ENCODE data around the gene SH3BP1.
"Not testable (repeated sequence)": the region's sequence is repeated elsewhere in the genome, so short reads cannot be mapped to it uniquely, and the experiment has no call there.

SH3BP1 gene

GRCh38 chr22:37634417-37634924, 5.0 kb upstream of the SH3BP1 start:
- no peak for DNase-seq

DNA sequence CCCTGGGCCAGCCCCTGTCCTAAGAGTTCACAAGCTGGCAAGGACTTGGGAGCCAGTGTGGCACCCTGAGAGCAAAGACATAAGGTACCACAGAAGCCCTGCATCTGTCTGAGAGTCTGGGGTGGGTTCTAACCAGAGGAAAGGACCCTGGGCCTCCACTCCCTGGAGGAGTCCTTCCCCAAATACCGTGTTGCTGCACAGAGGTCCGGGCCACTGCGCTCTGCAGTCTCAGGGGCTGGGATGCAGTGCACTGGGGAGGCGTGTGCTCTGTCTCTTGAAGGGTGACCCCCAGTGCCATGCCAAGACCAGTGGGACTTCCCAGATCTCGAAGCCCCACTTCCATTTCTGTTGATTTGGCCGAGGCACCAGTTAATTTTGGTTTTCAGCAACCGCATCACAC, 4.3 kb upstream of the SH3BP1 start:
- DNase-seq, result no peak

DNA sequence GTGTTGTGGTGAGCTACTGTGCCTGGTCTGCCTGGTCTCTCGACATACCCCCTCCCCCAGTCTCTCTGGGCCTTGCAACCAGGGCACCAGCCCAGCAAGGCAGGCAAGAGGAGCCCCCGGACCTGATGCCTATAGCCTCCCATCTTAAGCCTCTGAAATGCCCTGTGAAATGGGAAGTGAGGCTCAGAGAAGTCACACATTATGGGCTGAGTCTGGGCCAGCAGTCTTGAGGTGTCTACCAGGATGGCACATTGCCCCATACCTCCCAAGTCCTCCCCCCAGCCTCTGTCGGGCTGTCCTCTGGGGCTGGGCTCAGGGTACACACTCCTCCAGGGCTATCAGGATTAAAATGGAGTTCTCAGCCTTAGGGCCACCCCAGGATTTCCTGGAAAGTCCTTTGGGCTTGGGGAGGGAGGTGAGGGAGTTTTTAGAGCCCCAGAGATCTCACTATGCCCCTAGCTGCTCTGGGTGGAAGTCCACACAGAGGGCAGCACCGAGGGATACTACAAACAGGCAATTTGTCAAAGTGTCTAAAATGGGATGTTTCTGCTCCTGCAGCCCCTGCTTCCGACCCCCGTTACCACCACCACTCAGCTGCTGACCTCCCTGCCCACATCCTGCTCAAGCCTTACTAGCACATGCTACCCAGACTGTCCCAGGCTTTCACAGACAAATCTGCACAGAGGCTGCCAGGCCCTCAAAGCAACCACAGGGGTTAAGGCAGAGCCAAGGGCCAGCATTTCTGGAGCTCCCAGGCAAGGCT, 3.1 kb upstream of the SH3BP1 start:
- peak; percentile 42 for DNase-seq

DNA sequence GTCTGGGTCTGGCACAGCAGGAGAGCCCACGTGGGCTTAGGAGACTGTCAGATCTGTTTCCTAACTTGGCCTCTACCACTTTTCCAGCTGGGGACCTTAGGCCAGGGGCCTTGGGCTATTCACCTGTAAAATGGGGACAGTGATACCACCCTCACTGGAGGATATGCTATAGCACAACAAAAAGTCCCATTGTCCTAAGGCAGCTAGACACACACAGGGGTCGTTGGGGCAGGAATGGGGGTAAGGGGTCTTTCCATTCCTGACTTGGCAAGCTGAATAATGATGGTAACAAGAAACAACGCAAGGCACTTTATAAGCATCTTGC, 2.6 kb upstream of the SH3BP1 start:
- no peak for DNase-seq

GRCh38 chr22:37638391-37639069, 939 bp upstream of the SH3BP1 start:
- peak; percentile 54 for DNase-seq

- no peak for DNase-seq
Observed at GRCh38 chr22:37639771-37640590, 512 bp downstream of the SH3BP1 start.

DNA sequence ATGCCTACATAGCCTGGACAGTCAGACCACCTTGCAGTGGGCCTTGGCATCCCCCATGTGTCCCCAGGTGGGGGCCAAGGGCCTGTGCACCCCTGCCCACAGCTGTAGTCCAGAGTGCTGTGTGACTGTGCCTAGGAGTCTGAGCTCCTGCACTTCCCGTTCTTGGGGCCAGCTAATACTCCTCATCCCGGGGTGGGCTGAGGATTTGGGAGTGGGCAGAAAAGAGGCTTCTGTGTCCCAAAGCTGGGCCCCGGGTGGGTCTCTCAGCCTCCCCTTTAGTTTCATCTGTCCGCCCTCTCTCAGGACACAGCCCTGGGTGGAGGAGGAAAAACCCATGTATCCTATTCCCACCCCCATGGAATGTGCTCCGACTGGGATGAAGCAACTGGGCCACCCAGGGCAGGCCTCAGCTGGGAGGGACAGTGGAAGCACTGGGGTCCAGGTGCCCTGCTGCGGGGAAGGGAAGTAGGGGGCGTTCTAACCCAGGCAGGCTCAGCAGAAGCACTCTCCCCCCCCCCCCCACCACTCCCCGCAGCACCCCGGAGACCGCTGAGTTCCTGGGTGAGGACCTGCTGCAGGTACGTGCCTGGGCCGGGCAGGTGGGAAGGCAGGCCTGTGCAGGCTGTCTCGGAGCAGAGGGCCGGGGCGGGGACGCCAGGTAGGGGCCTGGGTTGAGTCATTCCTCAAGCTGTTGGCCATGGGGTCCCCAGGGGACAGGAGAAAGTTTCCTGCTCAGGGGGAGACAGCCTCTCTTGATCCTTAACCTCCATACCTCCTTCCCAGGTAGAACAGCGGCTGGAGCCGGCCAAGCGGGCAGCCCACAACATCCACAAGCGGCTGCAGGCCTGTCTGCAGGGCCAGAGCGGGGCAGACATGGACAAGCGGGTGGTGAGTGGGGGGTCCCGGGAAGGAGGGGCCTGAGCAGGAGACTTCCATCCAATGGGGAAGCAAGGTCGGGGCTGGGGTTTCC, 1.4 kb downstream of the SH3BP1 start:
- DNase-seq, result no peak

DNA sequence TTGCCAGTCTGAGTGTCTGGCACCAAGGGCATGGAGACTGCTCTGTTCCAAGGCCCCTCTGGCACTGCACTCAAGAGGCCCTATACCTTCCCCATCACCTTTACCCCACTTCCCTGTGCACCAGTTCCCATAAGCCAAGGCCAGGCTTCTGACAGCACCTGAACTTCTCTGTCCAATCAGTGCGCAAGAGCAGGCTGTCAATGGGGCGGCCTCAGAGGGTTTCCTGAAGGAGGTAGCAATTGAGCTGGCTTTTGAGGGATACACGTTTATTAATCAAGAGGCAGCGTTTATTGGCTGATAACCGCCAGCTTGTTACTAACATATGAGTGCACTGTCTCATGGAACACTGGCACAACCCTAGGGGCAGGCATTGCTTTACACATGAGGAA, 2.1 kb downstream of the SH3BP1 start:
- DNase-seq, result no peak

DNA sequence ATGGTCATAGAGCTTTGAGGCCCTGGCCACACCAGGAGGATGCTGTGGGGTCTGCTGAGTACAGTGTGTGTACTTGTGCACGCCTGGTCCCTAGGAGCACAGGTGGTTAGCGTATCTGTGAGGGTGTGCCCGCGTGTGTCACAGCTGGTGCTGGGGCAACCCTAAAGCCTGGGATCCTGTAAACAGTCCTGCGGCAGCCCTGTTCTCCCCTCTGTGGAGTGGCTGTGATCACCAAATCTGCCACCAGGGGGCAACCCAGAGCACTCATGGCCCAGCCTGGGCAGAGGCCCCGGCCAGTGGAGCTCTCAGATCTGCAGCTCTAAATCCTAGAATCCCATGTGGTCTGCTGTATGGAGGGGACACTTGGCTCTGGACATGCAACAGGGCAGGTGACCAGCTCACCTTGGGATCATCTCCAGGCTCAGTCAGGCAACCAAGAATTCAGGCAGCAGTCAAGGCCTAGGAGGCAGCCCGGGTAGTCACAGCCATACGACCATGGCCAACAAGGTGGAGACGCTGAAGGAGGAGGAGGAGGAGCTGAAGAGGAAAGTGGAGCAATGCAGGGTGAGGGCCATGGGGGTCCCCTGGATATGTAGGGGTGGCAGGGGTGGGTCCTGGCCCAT, 3.9 kb downstream of the SH3BP1 start:
- DNase-seq, result peak; percentile 86

- DNase-seq, result no peak
Observed at GRCh38 chr22:37647317-37647716, 7.8 kb downstream of the SH3BP1 start.

DNA sequence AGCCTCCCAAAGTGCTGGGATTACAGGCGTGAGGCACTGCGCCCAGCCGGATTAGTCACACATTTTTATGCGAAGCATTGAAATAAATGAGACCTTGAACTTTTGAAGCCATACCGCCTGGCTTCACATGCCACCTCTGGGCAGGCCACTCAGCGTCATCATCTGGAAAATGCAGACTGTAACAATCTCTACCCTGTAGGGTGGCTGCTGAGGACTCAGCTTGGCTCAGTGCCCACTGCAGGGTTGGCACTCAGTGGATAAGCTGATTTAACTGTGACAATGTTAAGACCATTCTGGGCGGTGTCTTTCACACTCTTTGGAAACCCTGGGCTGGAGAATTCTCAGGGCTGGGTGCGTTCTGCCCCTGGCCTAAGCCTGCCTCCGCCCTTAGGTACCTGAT, 8.5 kb downstream of the SH3BP1 start:
- no peak for DNase-seq

GRCh38 chr22:37650463-37651136, 11.1 kb downstream of the SH3BP1 start:
- DNase-seq, result no peak

DNA sequence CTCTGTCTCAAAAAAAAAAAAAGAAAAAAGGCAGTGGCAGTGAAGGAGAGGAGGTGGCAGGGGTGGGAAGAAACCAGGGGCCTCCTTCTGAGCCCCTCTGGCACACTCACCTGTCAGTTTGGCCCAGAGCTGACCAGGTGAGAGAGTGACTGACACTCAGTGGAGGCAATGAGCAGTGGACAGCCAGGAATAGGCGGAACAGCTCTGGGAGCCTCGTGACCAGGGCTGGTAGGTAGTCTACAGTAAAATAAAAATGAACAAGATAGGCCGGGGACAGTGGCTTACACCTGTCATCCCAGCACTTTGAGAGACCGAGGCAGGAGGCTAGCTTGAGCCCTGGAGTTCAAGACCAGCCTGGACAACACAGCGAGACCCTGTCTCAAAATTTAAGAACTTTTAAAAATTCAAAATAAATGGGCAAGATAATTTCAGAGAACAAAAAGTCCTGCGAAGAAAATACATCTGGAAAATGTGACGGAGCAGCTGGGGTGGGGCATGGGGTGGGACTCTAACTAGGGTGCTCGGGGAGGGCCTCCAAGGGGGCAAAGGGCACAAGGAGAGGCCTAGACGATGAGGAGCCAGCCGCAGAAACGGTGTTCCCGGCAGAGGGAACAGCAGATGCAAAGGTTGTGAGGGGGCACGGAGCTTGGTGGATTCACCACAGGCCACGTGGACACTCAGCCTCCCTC, 15.2 kb downstream of the SH3BP1 start:
- DNase-seq, result no peak

GRCh38 chr22:37655252-37655563, 15.7 kb downstream of the SH3BP1 start:
- DNase-seq, result no peak

- DNase-seq, result not testable (repeated sequence)
Observed at GRCh38 chr22:37656583-37656982, 17.1 kb downstream of the SH3BP1 start.

DNA sequence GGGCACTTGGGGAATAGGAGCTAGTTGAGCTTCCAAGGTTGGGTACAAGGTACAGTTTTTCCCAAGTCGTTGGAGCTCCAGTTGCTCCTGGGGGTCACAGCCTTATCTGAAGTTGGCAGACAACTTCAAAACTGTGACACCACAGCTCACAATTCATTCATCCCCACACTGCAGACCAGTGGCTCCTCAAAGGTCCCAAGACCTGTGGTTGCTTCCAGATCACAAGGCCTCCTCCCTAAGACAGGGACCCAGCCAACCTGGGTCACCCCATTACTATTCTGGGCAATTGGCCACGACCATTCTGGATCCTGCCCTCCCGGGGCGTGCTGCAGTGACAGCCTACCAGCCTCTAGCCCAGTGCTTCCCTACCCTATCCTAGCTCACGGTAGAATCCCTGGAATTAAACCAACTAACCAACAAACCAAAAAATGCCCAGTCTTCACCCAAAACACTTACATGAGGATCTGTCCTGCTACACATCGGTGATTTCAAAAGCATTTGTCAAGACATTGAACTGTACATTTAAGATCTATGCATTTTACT, 18.2 kb downstream of the SH3BP1 start:
- DNase-seq, result no peak

- DNase-seq, result peak; percentile 99
Observed at GRCh38 chr22:37658133-37659065, 18.9 kb downstream of the SH3BP1 start, which contains the start of gene PDXP. PDXP (plus strand) TSS chr22:37658723; CDS start chr22:37658783, 60 bp downstream.

DNA sequence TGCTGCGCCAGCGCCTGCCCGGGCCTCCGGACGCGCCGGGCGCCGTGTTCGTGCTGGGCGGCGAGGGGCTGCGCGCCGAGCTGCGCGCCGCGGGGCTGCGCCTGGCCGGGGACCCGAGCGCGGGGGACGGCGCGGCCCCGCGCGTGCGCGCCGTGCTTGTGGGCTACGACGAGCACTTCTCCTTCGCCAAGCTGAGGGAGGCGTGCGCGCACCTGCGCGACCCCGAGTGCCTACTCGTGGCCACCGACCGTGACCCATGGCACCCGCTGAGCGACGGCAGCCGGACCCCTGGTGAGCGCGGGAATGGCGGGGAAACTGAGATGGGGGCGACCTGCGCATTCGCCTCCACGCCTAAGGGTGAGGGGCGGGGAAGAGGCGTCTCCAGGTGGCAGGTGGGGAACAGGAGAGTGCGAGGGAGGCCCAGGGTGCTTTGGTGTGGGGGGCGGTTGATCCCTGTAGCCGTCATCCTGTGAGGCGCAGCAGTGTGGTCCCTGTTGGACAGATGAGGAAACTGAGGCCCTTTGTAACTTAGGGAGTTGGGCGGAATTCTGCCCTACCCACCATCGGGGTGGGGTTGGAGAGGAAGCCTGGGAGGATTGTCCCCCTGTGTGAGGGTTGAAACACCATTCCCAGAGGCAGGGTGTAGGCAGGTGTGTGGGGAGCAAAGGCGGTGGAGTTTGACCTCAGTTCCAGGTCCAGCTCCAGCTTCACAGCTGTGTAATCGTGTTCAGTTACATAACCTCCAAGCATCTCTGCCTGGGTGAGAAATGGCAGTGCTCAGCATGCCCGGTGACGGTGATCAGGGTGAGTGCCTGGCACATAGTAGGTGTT, 19.8 kb downstream of the SH3BP1 start:
- no peak for DNase-seq
